Activated CD4-positive, alpha-beta memory T cell treated with anti-CD3 and anti-CD28 coated beads, Interleukin-2, amount 10 ng/mL, durations not matched to agents 7 days and 5 days (primary cell): ENCODE results near the gene RALB. TPM values are rescaled to one million over a fixed set of nuclear protein-coding genes. Genes with fewer than 3 reads are reported as not detected.
"Not testable (repeated sequence)": the region's sequence is repeated elsewhere in the genome, so short reads cannot be mapped to it uniquely, and the experiment has no call there.

ENCODE experiments used
- CTCF ChIA-PET: fragments of 350-600 bp; sonication (Branson Sonifier 250); formaldehyde crosslinking; loops from one replicate; lab custom pipeline; 2021; ENCODE audit warnings: antibody characterized with exemption, inconsistent platforms; lab: Charles Lee
- POLR2A ChIA-PET: fragments of 350-600 bp; sonication (Branson Sonifier 250); formaldehyde crosslinking; loops from one replicate; lab custom pipeline; 2021; ENCODE audit warnings: antibody characterized with exemption; lab: Charles Lee
- DNase-seq: peaks from one replicate; pipeline ENCODE4 v3.0.0-alpha.2; 2020
- H3K27ac Mint-ChIP-seq: one replicate; pipeline ENCODE4 v1.8.0; 2021; ENCODE audit warnings: mild to moderate bottlenecking, mixed read lengths
- H3K27me3 Mint-ChIP-seq: one replicate; pipeline ENCODE4 v1.8.0; 2021; ENCODE audit warnings: mixed read lengths
- H3K36me3 Mint-ChIP-seq: one replicate; pipeline ENCODE4 v1.8.0; 2021; ENCODE audit warnings: low read depth, mixed read lengths
- H3K4me1 Mint-ChIP-seq: one replicate; pipeline ENCODE4 v1.8.0; 2021; ENCODE audit warnings: mixed read lengths
- H3K4me3 Mint-ChIP-seq: one replicate; pipeline ENCODE4 v1.8.0; 2021; ENCODE audit warnings: mild to moderate bottlenecking, mixed read lengths
- H3K9me3 Mint-ChIP-seq: one replicate; pipeline ENCODE4 v1.8.0; 2021; ENCODE audit warnings: mixed read lengths
- total RNA-seq, 2 experiments: library from RNA; stranded (reverse); gene quantifications; one replicate each; pipeline ENCODE4 v1.2.3, GENCODE V29; 2021

The RALB gene
- total RNA-seq, 2 experiments from 2014 or later: 59.2 to 59.3 TPM

- peaks cover 68% of the 10 kb centered on the region for H3K36me3 Mint-ChIP-seq
- CTCF ChIA-PET: interaction anchor here (1.5 to 2.5 kb wide), 3 partner anchors 30 to 86 kb away, joined by 3 to 16 read pairs (median 5); no protein-coding TSS in a partner anchor
- peaks cover 68% of the 10 kb centered on the region for H3K4me1 Mint-ChIP-seq
- peaks cover under 1% of the 10 kb centered on the region for H3K9me3 Mint-ChIP-seq
- no peaks in the 10 kb centered on the region for H3K27me3 Mint-ChIP-seq
- H3K27ac Mint-ChIP-seq: peak overlapping the region; percentile 55
- no peak overlapping the region for H3K4me3 Mint-ChIP-seq
- POLR2A ChIA-PET: interaction anchor here (1.0 to 1.2 kb wide), 2 partner anchors 25 to 65 kb away, joined by 3 to 5 read pairs; partner anchors contain the start of gene RALB
- no peak for DNase-seq
Measured at GRCh38 chr2:120227111-120227991, 25.3 kb upstream of the RALB start.

DNA sequence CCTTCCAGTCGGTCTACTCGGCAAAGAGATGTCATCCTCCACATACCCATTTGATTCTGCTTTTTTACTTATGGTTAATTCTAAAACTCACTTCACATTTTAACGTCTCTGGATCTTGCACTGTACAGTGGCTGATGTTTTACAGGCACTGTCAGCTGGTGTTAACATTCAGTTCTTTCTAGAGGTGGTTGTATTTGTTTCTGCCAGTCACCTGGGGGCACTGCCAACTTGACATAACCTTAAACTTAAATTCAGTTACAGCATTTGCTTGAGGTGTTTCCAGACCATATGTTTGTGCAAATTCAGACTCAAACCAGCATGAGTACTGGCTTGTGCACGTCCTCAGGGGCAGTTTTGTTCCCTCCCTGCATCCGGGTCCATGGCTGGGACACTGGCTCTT, 24.1 kb upstream of the RALB start:
- no peaks in the 10 kb centered on the region for H3K27me3 Mint-ChIP-seq
- H3K27ac Mint-ChIP-seq: peak overlapping the region; percentile 11
- no peak for DNase-seq
- H3K4me1 Mint-ChIP-seq: peaks cover 76% of the 10 kb centered on the region
- peaks cover 64% of the 10 kb centered on the region for H3K36me3 Mint-ChIP-seq
- no peaks in the 10 kb centered on the region for H3K9me3 Mint-ChIP-seq
- CTCF ChIA-PET: interaction anchor here (1.5 to 2.5 kb wide), 3 partner anchors 29 to 85 kb away, joined by 3 to 16 read pairs (median 5); no protein-coding TSS in a partner anchor
- POLR2A ChIA-PET: interaction anchor here (1.0 to 5.6 kb wide), 3 partner anchors 24 to 84 kb away, joined by 3 to 34 read pairs (median 5); partner anchors contain the start of gene RALB
- H3K4me3 Mint-ChIP-seq: peak overlapping the region; percentile 89

- peak overlapping the region; percentile 64 for H3K27ac Mint-ChIP-seq
- H3K4me3 Mint-ChIP-seq: peak overlapping the region; percentile 89
- peaks cover 74% of the 10 kb centered on the region for H3K4me1 Mint-ChIP-seq
- no peak for DNase-seq
- CTCF ChIA-PET: interaction anchor here (1.6 to 3.8 kb wide), 2 partner anchors 83 to 85 kb away, joined by 4 to 50 read pairs; no protein-coding TSS in a partner anchor
- H3K36me3 Mint-ChIP-seq: peaks cover 61% of the 10 kb centered on the region
- POLR2A ChIA-PET: interaction anchor here (4.0 to 5.6 kb wide), 3 partner anchors 23 to 83 kb away, joined by 33 to 45 read pairs (median 34); partner anchors contain the start of gene RALB
- H3K27me3 Mint-ChIP-seq: no peaks in the 10 kb centered on the region
- no peaks in the 10 kb centered on the region for H3K9me3 Mint-ChIP-seq
Measured at GRCh38 chr2:120229341-120229740, 23.3 kb upstream of the RALB start.

DNA sequence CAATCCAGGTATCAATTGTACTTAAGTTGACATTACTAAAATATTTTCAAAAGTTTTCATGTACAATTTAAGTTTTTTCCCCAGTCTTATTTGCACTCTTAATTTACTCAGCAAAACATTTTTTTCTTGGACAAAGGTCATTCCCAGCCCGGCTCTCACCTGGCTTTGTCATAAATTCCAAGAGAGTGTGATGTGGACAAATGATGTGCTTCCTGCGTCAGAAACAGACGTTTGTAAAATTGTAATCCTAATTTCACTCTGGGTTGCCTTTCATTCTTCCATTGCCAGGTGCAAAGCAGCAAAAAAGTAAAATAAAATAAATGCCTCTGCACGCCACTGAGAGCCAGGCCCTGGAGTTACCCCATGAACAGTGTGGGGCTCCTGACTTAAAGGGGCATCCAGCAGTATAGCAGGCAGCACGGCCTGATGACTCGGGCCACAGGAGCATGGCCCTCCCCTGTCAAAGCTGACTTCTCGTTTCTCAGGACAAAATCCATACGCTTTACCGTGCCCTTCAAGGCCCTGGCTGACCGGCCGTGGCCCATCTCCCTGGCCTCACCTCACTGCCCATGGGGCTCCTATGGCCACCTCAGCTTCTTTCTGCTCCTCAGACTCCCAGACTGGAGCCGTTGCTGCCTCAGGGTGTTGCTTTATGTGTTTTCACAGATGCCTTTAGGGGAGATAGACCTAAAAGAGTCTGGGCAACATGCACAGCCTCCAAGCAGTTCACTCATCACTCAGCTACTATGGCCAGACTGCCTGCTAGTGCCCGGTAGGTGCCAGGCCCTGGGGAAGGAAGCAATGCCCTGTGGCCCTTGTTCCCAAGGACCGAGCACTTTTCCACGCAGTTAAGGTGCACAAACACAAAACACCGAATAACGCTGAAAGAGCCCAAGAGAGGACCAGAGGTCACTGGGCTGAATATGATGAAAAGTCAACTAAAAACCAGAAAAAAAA, 21.9 kb upstream of the RALB start:
- Mint-ChIP-seq H3K9me3 (peaks cover 2% of the 10 kb centered on the region), H3K27ac (peak overlapping the region; percentile 99), H3K27me3 (no peaks in the 10 kb centered on the region), H3K36me3 (peaks cover 52% of the 10 kb centered on the region), H3K4me3 (peak overlapping the region; percentile 96), H3K4me1 (peaks cover 69% of the 10 kb centered on the region)
- DNase-seq: no peak
- CTCF ChIA-PET: interaction anchor here (0.7 to 3.8 kb wide), 7 partner anchors 22 to 84 kb away, joined by 3 to 50 read pairs (median 4); no protein-coding TSS in a partner anchor
- POLR2A ChIA-PET: interaction anchor here (0.6 to 5.6 kb wide), 14 partner anchors 9 to 315 kb away, joined by 3 to 45 read pairs (median 12); partner anchors contain the start of genes RALB and TMEM185B

GRCh38 chr2:120231564-120231973, 21.1 kb upstream of the RALB start:
- ChIA-PET CTCF (interaction anchor here (0.8 to 3.8 kb wide), 9 partner anchors 8 to 527 kb away, joined by 3 to 50 read pairs (median 6); partner anchors contain the start of gene TMEM185B), POLR2A (interaction anchor here (0.6 to 5.6 kb wide), 23 partner anchors 9 to 472 kb away, joined by 3 to 45 read pairs (median 7); partner anchors contain the start of genes EPB41L5, PTPN4, RALB and TMEM185B)
- Mint-ChIP-seq H3K27ac (peak overlapping the region; percentile 99), H3K4me1 (peaks cover 62% of the 10 kb centered on the region), H3K4me3 (peak overlapping the region; percentile 96), H3K9me3 (peaks cover 2% of the 10 kb centered on the region), H3K27me3 (no peaks in the 10 kb centered on the region), H3K36me3 (peaks cover 46% of the 10 kb centered on the region)
- DNase-seq: peak; percentile 44

DNA sequence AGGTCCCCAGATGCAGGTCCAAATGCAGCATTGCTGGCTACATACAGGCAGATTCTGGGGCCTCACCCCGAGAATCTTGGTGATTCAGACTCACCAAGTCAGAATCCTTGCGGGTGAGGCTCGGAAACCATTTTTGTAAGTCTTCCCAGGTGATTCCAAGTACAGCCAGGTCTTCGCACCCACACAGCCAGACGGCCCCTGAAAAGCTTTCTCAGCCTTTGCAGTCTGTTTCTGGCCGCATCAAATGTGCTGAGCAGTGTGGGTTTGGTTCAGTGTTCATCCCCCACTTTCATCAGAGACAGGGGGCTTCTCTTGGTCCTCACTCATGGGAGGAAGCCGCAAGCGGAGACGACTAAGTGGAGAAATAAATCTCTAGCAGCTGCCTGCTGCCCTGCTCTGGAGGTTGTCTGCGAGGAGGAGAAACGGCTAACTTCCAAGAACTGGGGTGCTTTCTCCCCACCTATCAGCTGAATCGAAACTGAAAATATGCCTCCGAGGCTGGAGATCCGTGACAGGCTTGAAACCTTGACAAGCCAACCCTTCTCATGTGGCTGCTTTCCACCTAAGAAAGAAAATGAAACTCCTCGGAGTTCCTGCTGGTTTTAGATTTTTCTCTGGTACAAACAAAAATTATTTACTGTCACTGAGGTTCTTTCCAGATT, 20.5 kb upstream of the RALB start:
- peak; percentile 84 for DNase-seq
- Mint-ChIP-seq H3K4me1 (peaks cover 57% of the 10 kb centered on the region), H3K36me3 (peaks cover 40% of the 10 kb centered on the region), H3K9me3 (peaks cover 2% of the 10 kb centered on the region), H3K27me3 (no peaks in the 10 kb centered on the region), H3K27ac (peak overlapping the region; percentile 99), H3K4me3 (peak overlapping the region; percentile 96)
- ChIA-PET POLR2A (interaction anchor here (0.6 to 5.6 kb wide), 28 partner anchors 10 to 865 kb away, joined by 3 to 45 read pairs (median 6); partner anchors contain the start of genes C2orf76, DBI, EPB41L5 and PTPN4), CTCF (interaction anchor here (0.8 to 3.8 kb wide), 13 partner anchors 9 to 528 kb away, joined by 3 to 50 read pairs (median 4); partner anchors contain the start of genes RALB and TMEM185B)

DNA sequence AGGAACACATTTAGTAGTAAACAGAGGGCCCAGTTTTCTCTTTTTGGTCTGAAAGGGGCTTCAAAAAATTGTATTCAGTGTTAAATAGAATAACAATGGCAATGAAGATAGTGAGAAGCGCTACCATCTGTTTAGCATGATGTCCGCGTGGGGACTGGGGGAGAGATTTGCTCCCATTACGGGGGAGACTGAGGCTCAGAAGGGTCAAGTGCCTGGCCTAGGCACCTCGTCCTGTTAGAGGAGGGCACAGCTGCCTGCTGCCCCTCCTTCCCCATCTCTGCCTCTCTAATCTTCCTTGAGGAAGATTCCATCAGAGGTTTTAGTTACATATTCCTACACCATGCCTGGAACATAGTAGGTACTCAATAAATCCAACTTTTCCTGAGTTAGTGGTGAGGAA, 19.4 kb upstream of the RALB start:
- H3K36me3 Mint-ChIP-seq: peaks cover 32% of the 10 kb centered on the region
- H3K4me1 Mint-ChIP-seq: peaks cover 51% of the 10 kb centered on the region
- CTCF ChIA-PET: interaction anchor here (1.8 to 3.8 kb wide), 2 partner anchors 10 to 79 kb away, joined by 8 to 50 read pairs; partner anchors contain the start of gene TMEM185B
- POLR2A ChIA-PET: interaction anchor here (1.1 to 5.6 kb wide), 10 partner anchors 8 to 79 kb away, joined by 3 to 45 read pairs (median 12); partner anchors contain the start of genes RALB and TMEM185B
- no peaks in the 10 kb centered on the region for H3K27me3 Mint-ChIP-seq
- DNase-seq: no peak
- peak overlapping the region; percentile 96 for H3K4me3 Mint-ChIP-seq
- H3K9me3 Mint-ChIP-seq: peaks cover 2% of the 10 kb centered on the region
- peak overlapping the region; percentile 99 for H3K27ac Mint-ChIP-seq

- H3K27ac Mint-ChIP-seq, H3K4me3 Mint-ChIP-seq, POLR2A ChIA-PET, H3K27me3 Mint-ChIP-seq, H3K9me3 Mint-ChIP-seq, DNase-seq: not testable (repeated sequence)
- CTCF ChIA-PET: interaction anchor here (1.5 kb wide), 1 partner anchor 78 kb away, joined by 4 read pairs; no protein-coding TSS in a partner anchor
- Mint-ChIP-seq H3K36me3 (peaks cover 15% of the 10 kb centered on the region), H3K4me1 (peaks cover 34% of the 10 kb centered on the region)
Measured at GRCh38 chr2:120235158-120235557, 17.5 kb upstream of the RALB start.

GRCh38 chr2:120235681-120236080, 17.0 kb upstream of the RALB start:
- peaks cover 2% of the 10 kb centered on the region for H3K9me3 Mint-ChIP-seq
- no peak overlapping the region for H3K4me3 Mint-ChIP-seq
- H3K4me1 Mint-ChIP-seq: peaks cover 30% of the 10 kb centered on the region
- POLR2A ChIA-PET: interaction anchor here (0.8 kb wide), 1 partner anchor 17 kb away, joined by 3 read pairs; the partner anchor contains the start of gene RALB
- no peak for DNase-seq
- no peaks in the 10 kb centered on the region for H3K27me3 Mint-ChIP-seq
- CTCF ChIA-PET: interaction anchor here (1.0 to 1.5 kb wide), 3 partner anchors 16 to 77 kb away, joined by 3 to 4 read pairs (median 4); no protein-coding TSS in a partner anchor
- H3K27ac Mint-ChIP-seq: no peak overlapping the region
- H3K36me3 Mint-ChIP-seq: peaks cover 11% of the 10 kb centered on the region

- Mint-ChIP-seq H3K27ac (no peak overlapping the region), H3K4me3 (no peak overlapping the region), H3K4me1 (peaks cover 28% of the 10 kb centered on the region), H3K36me3 (peaks cover 5% of the 10 kb centered on the region), H3K9me3 (peaks cover 2% of the 10 kb centered on the region), H3K27me3 (no peaks in the 10 kb centered on the region)
- DNase-seq: no peak
- POLR2A ChIA-PET: interaction anchor here (0.8 to 1.1 kb wide), 3 partner anchors 13 to 16 kb away, joined by 3 read pairs; partner anchors contain the start of genes RALB and TMEM185B
- CTCF ChIA-PET: interaction anchor here (0.7 to 1.3 kb wide), 3 partner anchors 16 to 77 kb away, joined by 3 to 4 read pairs (median 4); no protein-coding TSS in a partner anchor
Measured at GRCh38 chr2:120236316-120236715, 16.3 kb upstream of the RALB start.

GRCh38 chr2:120236791-120237190, 15.9 kb upstream of the RALB start:
- DNase-seq: no peak
- H3K36me3 Mint-ChIP-seq: peaks cover 4% of the 10 kb centered on the region
- no peaks in the 10 kb centered on the region for H3K27me3 Mint-ChIP-seq
- ChIA-PET POLR2A (interaction anchor here (0.8 to 1.1 kb wide), 3 partner anchors 14 to 15 kb away, joined by 3 read pairs; partner anchors contain the start of genes RALB and TMEM185B), CTCF (interaction anchor here (0.7 to 1.3 kb wide), 3 partner anchors 15 to 76 kb away, joined by 3 to 4 read pairs (median 4); no protein-coding TSS in a partner anchor)
- H3K4me1 Mint-ChIP-seq: peaks cover 28% of the 10 kb centered on the region
- H3K4me3 Mint-ChIP-seq: no peak overlapping the region
- H3K27ac Mint-ChIP-seq: no peak overlapping the region
- H3K9me3 Mint-ChIP-seq: peaks cover 2% of the 10 kb centered on the region
